Kidney epithelial cell (primary cell): ENCODE data around the gene C1QL4. TPM values are rescaled to one million over a fixed set of nuclear protein-coding genes. Genes with fewer than 3 reads are reported as not detected.
A peak's percentile ranks its signal among the peaks of the same experiment; 100 is the strongest.

Experiments used
- DNase-seq: peaks from one replicate; pipeline ENCODE4 v3.0.0-alpha.2; 2010; ENCODE audit warnings: low read depth
- H3K27me3 ChIP-seq: 2 replicates; pipeline ENCODE4 v1.6.0; 2011; ENCODE audit warnings: low read length; ENCODE audit not compliant: control insufficient read depth, insufficient read depth
- H3K36me3 ChIP-seq: 2 replicates; pipeline ENCODE4 v1.5.1; 2011; ENCODE audit warnings: low read length; ENCODE audit not compliant: control insufficient read depth, insufficient read depth
- H3K4me3 ChIP-seq: 2 replicates; pipeline ENCODE4 v1.5.1; 2011; ENCODE audit warnings: low read depth, mild to moderate bottlenecking, control low read depth, low read length
- total RNA-seq: library from RNA; depleted of rRNA; stranded (reverse); fragments of >200 nt; gene quantifications from 2 replicates; pipeline ENCODE4 v1.2.3, GENCODE V29; 2015
- TF ChIP-seq, protein P1 (sequence below): IDR thresholded peaks from 2 replicates; pipeline ENCODE4 v1.5.1; 2011; ENCODE audit warnings: mild to moderate bottlenecking, moderate library complexity, low read length, control low read depth, inconsistent platforms; ENCODE audit not compliant: insufficient read depth, poor library complexity, severe bottlenecking

The C1QL4 gene
- total RNA-seq, 1 donor from 2014 or later, result not detected

- no peak for DNase-seq
- TF ChIP-seq, protein P1, sequence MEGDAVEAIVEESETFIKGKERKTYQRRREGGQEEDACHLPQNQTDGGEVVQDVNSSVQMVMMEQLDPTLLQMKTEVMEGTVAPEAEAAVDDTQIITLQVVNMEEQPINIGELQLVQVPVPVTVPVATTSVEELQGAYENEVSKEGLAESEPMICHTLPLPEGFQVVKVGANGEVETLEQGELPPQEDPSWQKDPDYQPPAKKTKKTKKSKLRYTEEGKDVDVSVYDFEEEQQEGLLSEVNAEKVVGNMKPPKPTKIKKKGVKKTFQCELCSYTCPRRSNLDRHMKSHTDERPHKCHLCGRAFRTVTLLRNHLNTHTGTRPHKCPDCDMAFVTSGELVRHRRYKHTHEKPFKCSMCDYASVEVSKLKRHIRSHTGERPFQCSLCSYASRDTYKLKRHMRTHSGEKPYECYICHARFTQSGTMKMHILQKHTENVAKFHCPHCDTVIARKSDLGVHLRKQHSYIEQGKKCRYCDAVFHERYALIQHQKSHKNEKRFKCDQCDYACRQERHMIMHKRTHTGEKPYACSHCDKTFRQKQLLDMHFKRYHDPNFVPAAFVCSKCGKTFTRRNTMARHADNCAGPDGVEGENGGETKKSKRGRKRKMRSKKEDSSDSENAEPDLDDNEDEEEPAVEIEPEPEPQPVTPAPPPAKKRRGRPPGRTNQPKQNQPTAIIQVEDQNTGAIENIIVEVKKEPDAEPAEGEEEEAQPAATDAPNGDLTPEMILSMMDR, result no peak
- no peaks in the 10 kb centered on the region for H3K27me3 ChIP-seq
- H3K36me3 ChIP-seq, result no peaks in the 10 kb centered on the region
- H3K4me3 ChIP-seq, result no peak overlapping the region
Observed at GRCh38 chr12:49364989-49365388, 28.0 kb upstream of the C1QL4 start.

DNA sequence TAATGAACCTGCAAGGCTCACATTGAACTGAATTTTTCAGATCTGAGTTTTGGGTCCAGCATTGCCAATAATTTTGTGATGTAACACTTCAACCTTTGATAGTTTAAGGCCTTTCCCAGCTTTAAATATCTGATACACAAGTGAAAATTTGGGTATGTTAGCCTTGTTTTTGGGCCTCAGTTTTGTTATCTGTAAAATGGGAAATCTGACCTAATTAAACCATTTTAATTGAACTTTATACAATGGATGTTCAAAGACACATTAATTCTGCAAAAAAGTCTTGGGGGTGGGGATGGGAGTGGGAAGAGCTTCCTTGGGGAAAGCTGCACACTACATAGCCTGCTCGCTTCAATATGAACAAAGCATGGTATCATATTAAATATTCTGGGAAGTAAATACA, 25.1 kb upstream of the C1QL4 start:
- H3K36me3 ChIP-seq, result no peaks in the 10 kb centered on the region
- TF ChIP-seq, protein P1, result no peak
- DNase-seq, result no peak
- H3K4me3 ChIP-seq, result no peak overlapping the region
- H3K27me3 ChIP-seq, result no peaks in the 10 kb centered on the region

DNA sequence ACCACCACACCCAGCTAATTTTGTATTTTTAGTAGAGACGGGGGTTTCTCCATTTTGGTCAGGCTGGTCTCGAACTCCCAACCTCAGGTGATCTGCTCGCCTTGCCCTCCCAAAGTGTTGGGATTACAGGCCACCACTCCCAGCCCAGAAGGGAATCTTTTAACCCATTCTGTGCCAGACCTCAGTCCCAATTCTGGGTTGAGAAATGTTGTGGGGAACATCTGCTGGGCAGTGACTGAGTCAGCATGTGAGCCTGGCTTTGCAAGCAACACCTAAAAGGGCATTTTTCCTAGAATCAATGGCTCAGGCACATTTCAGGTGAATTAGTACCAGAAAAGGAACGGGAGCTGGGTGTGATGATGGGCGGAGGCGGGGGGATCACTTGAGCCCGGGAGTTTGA, 22.7 kb upstream of the C1QL4 start:
- Histone ChIP-seq H3K4me3 (no peak overlapping the region), H3K27me3 (no peaks in the 10 kb centered on the region), H3K36me3 (no peaks in the 10 kb centered on the region)
- no peak for DNase-seq
- TF ChIP-seq, protein P1, result no peak

- TF ChIP-seq, protein P1, result peak; percentile 77
- Histone ChIP-seq H3K27me3 (no peaks in the 10 kb centered on the region), H3K36me3 (no peaks in the 10 kb centered on the region), H3K4me3 (no peak overlapping the region)
- DNase-seq, result no peak
Observed at GRCh38 chr12:49358483-49359141, 21.6 kb upstream of the C1QL4 start.

DNA sequence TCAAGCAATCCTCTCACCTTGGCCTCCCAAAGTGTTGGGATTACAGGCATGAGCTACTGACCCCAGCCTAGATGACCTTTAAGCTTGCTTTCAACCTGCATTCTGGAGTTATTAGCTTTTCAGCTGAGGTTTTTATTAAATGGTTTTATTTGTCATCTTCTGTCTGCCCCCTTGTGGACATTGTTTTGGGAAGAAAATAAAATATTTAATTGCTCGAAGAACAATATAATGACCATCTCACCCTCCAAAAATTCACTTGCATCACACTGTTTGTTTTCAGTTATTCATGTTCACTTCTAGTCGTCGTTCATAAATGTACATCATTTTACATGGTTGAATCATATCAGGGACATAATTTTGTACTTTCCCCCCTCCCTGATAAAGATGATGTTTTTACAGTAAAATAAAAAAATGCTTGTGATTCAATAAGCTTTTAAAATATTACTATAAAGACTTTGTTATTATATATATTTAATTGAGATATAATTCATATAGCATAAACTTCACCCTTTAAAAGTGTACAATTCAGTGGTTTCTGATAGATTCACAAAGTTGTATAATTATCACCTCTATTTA, 20.2 kb upstream of the C1QL4 start:
- Histone ChIP-seq H3K36me3 (no peaks in the 10 kb centered on the region), H3K27me3 (no peaks in the 10 kb centered on the region), H3K4me3 (no peak overlapping the region)
- DNase-seq, result no peak
- TF ChIP-seq, protein P1, result peak; percentile 42

DNA sequence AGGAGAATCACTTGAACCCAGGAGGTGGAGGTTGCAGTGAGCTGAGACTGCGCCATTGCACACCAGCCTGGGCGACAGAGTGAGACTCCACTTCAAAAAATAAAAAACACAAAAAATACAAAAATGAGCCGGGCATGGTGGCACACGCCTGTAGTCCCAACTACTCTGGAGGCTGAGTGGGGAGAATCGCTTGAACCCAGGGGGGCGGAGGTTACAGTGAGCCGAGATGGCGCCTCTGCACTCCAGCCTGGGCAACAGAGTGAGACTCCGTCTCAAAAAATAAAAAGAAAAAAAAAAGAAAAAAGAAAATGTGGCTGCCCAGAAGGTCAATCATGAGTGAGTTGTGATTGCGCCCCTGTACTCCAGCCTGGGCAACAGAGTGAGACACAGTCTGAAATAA, 18.9 kb upstream of the C1QL4 start:
- DNase-seq, result no peak
- Histone ChIP-seq H3K27me3 (no peaks in the 10 kb centered on the region), H3K4me3 (no peak overlapping the region), H3K36me3 (no peaks in the 10 kb centered on the region)
- TF ChIP-seq, protein P1, result no peak
